Panc1 (cell line): ENCODE measurements around the gene GGTLC1. TPM values are rescaled to one million over a fixed set of nuclear protein-coding genes. Genes with fewer than 3 reads are reported as not detected.
"Not testable (repeated sequence)": the region's sequence is repeated elsewhere in the genome, so short reads cannot be mapped to it uniquely, and the experiment has no call there.

Experiments
- ATAC-seq: fragments of 200-7000 bp; cut with Tn5 transposase; 2 replicates; pipeline ENCODE4 v1.9.1; 2020; ENCODE audit warnings: mild to moderate bottlenecking, moderate library complexity
- BruUV-seq: library from RNA; stranded (reverse); fragments of 400-500 nt; replicated peaks from 2 replicates; lab custom pipeline; 2021; lab: Mats Ljungman, UMichigan
- CTCF ChIA-PET: fragments of 300-600 bp; sonication (Branson Sonifier 250); formaldehyde crosslinking; loops from one replicate; lab custom pipeline; 2022; ENCODE audit warnings: antibody characterized with exemption; lab: Charles Lee
- POLR2A ChIA-PET: fragments of 300-600 bp; sonication (Branson Sonifier 250); formaldehyde crosslinking; loops from one replicate; lab custom pipeline; 2022; ENCODE audit warnings: antibody characterized with exemption; lab: Charles Lee
- DNase-seq: peaks from one replicate; pipeline ENCODE4 v3.0.0-alpha.2; 2010; ENCODE audit warnings: low read depth, low spot score
- H3K27ac ChIP-seq: 2 replicates; pipeline ENCODE4 v1.5.1; 2011; ENCODE audit warnings: mild to moderate bottlenecking, low read length, inconsistent platforms
- H3K27me3 ChIP-seq: fragments of 200-500 bp; sonication (Bioruptor generic); 2 replicates; pipeline ENCODE4 v1.6.0; 2014; ENCODE audit warnings: low read length, inconsistent platforms; ENCODE audit not compliant: control insufficient read depth, insufficient read depth
- H3K36me3 ChIP-seq: fragments of 200-500 bp; sonication (Bioruptor generic); 2 replicates; pipeline ENCODE4 v1.5.1; 2014; ENCODE audit warnings: inconsistent platforms, mild to moderate bottlenecking, low read length, moderate library complexity; ENCODE audit not compliant: control insufficient read depth, insufficient read depth
- H3K4me1 ChIP-seq: 2 replicates; pipeline ENCODE4 v1.5.1; 2011; ENCODE audit warnings: inconsistent platforms, mild to moderate bottlenecking, low read length, moderate library complexity; ENCODE audit not compliant: control insufficient read depth, insufficient read depth
- H3K4me3 ChIP-seq, 2 experiments: 2 replicates each; pipeline ENCODE4 v1.5.1; 2011 to 2012; ENCODE audit warnings: low read depth in 2 of 2, low read length in 2 of 2, mild to moderate bottlenecking in 2 of 2, inconsistent platforms in 1 of 2, moderate library complexity in 1 of 2
- H3K9me3 ChIP-seq: fragments of 200-500 bp; sonication (Bioruptor generic); 2 replicates; pipeline ENCODE4 v1.5.1; 2014; ENCODE audit warnings: low read depth, mild to moderate bottlenecking, inconsistent platforms, low read length, moderate library complexity; ENCODE audit not compliant: control insufficient read depth, insufficient read depth
- in situ Hi-C: cut with HindIII; loops from 2 replicates; pipeline ENCODE4 v1.10.0; 2016; ENCODE audit warnings: low sequenced_read_pairs, low pct_unique_long_range_greater_than_20kb
- intact Hi-C: fragments of 100-400 bp; cut with micrococcal nuclease; formaldehyde crosslinking; loops from one replicate; pipeline ENCODE4 v1.10.0; 2022; ENCODE audit not compliant: unreplicated experiment
- total RNA-seq: library from RNA; stranded (reverse); gene quantifications from one replicate; pipeline ENCODE4 v1.2.1, GENCODE V29; 2021; ENCODE audit not compliant: unreplicated experiment

Gene GGTLC1
- total RNA-seq, 1 experiment from 2014 or later, result 0.18 TPM

GRCh38 chr20:23993440-23993839, 4.9 kb upstream of the GGTLC1 start:
- ATAC-seq, BruUV-seq, H3K27ac ChIP-seq, H3K27me3 ChIP-seq, H3K4me1 ChIP-seq, in situ Hi-C loops, H3K4me3 ChIP-seq, CTCF ChIA-PET, intact Hi-C loops, POLR2A ChIA-PET, H3K9me3 ChIP-seq, DNase-seq, H3K36me3 ChIP-seq: not testable (repeated sequence)

DNA sequence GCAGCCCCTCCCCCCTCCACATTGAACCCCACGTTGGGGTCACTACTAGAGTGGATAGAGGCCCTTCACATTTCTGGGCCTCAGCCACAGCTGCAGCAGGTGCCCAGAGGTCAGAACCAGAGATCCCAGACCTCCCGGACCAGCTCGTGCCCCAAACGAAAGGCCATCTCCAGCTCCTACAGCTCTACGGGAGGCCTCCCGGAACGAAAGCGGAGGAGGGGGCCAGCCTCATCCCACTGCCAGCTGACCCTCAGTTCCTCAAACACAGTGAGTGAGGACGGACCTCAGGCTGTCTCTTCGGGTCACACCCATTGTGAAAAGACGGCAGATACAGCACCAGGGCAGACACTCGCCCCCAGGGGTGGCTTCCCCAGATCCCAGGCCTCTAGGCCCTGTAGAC, 1.7 kb upstream of the GGTLC1 start:
- H3K36me3 ChIP-seq, H3K9me3 ChIP-seq, CTCF ChIA-PET, in situ Hi-C loops, H3K27me3 ChIP-seq, intact Hi-C loops, H3K4me1 ChIP-seq, H3K4me3 ChIP-seq, BruUV-seq, ATAC-seq, DNase-seq, POLR2A ChIA-PET, H3K27ac ChIP-seq: not testable (repeated sequence)

GRCh38 chr20:23988966-23989365, 387 bp upstream of the GGTLC1 start:
- ATAC-seq, BruUV-seq, in situ Hi-C loops, DNase-seq, CTCF ChIA-PET, H3K4me3 ChIP-seq, intact Hi-C loops, POLR2A ChIA-PET, H3K36me3 ChIP-seq, H3K4me1 ChIP-seq, H3K27ac ChIP-seq, H3K9me3 ChIP-seq, H3K27me3 ChIP-seq: not testable (repeated sequence)

GRCh38 chr20:23986716-23987115, 1.9 kb downstream of the GGTLC1 start:
- POLR2A ChIA-PET, H3K4me1 ChIP-seq, H3K36me3 ChIP-seq, H3K27ac ChIP-seq, intact Hi-C loops, ATAC-seq, CTCF ChIA-PET, H3K4me3 ChIP-seq, BruUV-seq, H3K9me3 ChIP-seq, DNase-seq, H3K27me3 ChIP-seq, in situ Hi-C loops: not testable (repeated sequence)

GRCh38 chr20:23986310-23986709, 2.3 kb downstream of the GGTLC1 start:
- intact Hi-C loops, result not testable (repeated sequence)

DNA sequence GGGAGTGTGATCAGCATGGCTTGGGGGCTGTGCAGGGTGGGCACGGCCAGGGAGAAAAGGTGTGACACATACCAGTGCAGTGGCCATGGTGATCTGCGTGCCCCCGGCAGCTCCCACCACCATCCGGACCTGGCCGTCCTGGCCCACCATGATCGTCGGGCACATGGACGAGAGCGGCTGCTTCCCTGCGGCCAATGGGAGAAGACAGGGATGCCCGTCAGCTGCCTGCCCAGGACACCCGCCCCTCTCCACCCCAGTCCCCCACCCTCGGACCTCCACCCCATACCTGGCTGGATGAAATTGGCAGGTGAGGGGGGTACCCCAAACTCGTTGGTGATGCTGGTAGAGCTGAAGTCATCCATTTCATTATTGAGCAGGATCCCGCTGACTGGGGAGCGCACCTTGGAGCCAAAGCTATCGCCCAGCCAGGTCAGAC, 2.8 kb downstream of the GGTLC1 start:
- ATAC-seq, CTCF ChIA-PET, H3K36me3 ChIP-seq, H3K27me3 ChIP-seq, H3K4me3 ChIP-seq, H3K4me1 ChIP-seq, intact Hi-C loops, H3K9me3 ChIP-seq, in situ Hi-C loops, BruUV-seq, POLR2A ChIA-PET, H3K27ac ChIP-seq, DNase-seq: not testable (repeated sequence)

More at GRCh38 chr20:23986310-23986709, 2.3 kb downstream of the GGTLC1 start:
- CTCF ChIA-PET, H3K4me3 ChIP-seq, H3K27me3 ChIP-seq, POLR2A ChIA-PET, in situ Hi-C loops, H3K4me1 ChIP-seq, ATAC-seq, H3K27ac ChIP-seq, DNase-seq, H3K9me3 ChIP-seq, H3K36me3 ChIP-seq, BruUV-seq: not testable (repeated sequence)

GRCh38 chr20:23985066-23985789, 3.4 kb downstream of the GGTLC1 start:
- BruUV-seq, H3K36me3 ChIP-seq, CTCF ChIA-PET, ATAC-seq, POLR2A ChIA-PET, in situ Hi-C loops, H3K4me3 ChIP-seq, H3K4me1 ChIP-seq, H3K27ac ChIP-seq, DNase-seq, H3K27me3 ChIP-seq, H3K9me3 ChIP-seq, intact Hi-C loops: not testable (repeated sequence)
